H9 (cell line): ENCODE data around the gene ACOXL. TPM values are rescaled to one million over a fixed set of nuclear protein-coding genes. Genes with fewer than 3 reads are reported as not detected.
"Not testable (repeated sequence)": the region's sequence is repeated elsewhere in the genome, so short reads cannot be mapped to it uniquely, and the experiment has no call there.

ENCODE experiments used
- DNase-seq: peaks from one replicate; pipeline ENCODE4 v3.0.0-alpha.2; 2017
- H2AFZ ChIP-seq: one replicate; pipeline ENCODE4 v1.6.1; 2013; ENCODE audit warnings: mild to moderate bottlenecking, low read length, control low read depth, moderate library complexity
- H2AK5ac ChIP-seq: 2 replicates; pipeline ENCODE4 v1.6.1; 2013; ENCODE audit warnings: low read length, control low read depth, mixed read lengths; ENCODE audit not compliant: insufficient read length
- H2BK120ac ChIP-seq: one replicate; pipeline ENCODE4 v1.6.1; 2013; ENCODE audit warnings: low read depth, mild to moderate bottlenecking, low read length, control low read depth, inconsistent platforms; ENCODE audit not compliant: poor library complexity, severe bottlenecking
- H2BK12ac ChIP-seq: 2 replicates; pipeline ENCODE4 v1.6.1; 2013; ENCODE audit warnings: low read length, control low read depth, mixed read lengths, low read depth; ENCODE audit not compliant: insufficient read length
- H2BK15ac ChIP-seq: 2 replicates; pipeline ENCODE4 v1.6.1; 2013; ENCODE audit warnings: low read depth, low read length, control low read depth
- H2BK20ac ChIP-seq: one replicate; pipeline ENCODE4 v1.6.1; 2013; ENCODE audit warnings: low read depth, mild to moderate bottlenecking, low read length, control low read depth, inconsistent platforms; ENCODE audit not compliant: poor library complexity, severe bottlenecking
- H2BK5ac ChIP-seq: 2 replicates; pipeline ENCODE4 v1.6.1; 2013; ENCODE audit warnings: low read length, control low read depth, mixed read lengths; ENCODE audit not compliant: insufficient read length
- H3K14ac ChIP-seq: 2 replicates; pipeline ENCODE4 v1.6.1; 2013; ENCODE audit warnings: low read length, control low read depth; ENCODE audit not compliant: insufficient read depth
- H3K18ac ChIP-seq: 2 replicates; pipeline ENCODE4 v1.6.1; 2013; ENCODE audit warnings: low read depth, mild to moderate bottlenecking, mixed read lengths, low read length, control low read depth; ENCODE audit not compliant: insufficient read length
- H3K23ac ChIP-seq: 2 replicates; pipeline ENCODE4 v1.6.1; 2013; ENCODE audit warnings: low read length, control low read depth, mixed read lengths, low read depth; ENCODE audit not compliant: insufficient read length
- H3K23me2 ChIP-seq: 2 replicates; pipeline ENCODE4 v1.6.1; 2013; ENCODE audit warnings: low read depth, mild to moderate bottlenecking, mixed read lengths, low read length, control low read depth; ENCODE audit not compliant: insufficient read length, poor library complexity, severe bottlenecking
- H3K27ac ChIP-seq: 2 replicates; pipeline ENCODE4 v1.5.1; 2013; ENCODE audit warnings: low read length, control low read depth, mixed read lengths, low read depth; ENCODE audit not compliant: insufficient read length
- H3K27me3 ChIP-seq: 2 replicates; pipeline ENCODE4 v1.6.1; 2013; ENCODE audit warnings: low read length, control low read depth, inconsistent platforms; ENCODE audit not compliant: insufficient read depth
- H3K4ac ChIP-seq: 2 replicates; pipeline ENCODE4 v1.6.1; 2013; ENCODE audit warnings: low read depth, mild to moderate bottlenecking, control low read depth, inconsistent platforms, low read length, moderate library complexity
- H3K4me1 ChIP-seq: 2 replicates; pipeline ENCODE4 v1.6.1; 2013; ENCODE audit warnings: low read length, control low read depth, inconsistent platforms; ENCODE audit not compliant: insufficient read depth
- H3K4me2 ChIP-seq: 2 replicates; pipeline ENCODE4 v1.6.1; 2013; ENCODE audit warnings: low read length, control low read depth, mixed read lengths; ENCODE audit not compliant: insufficient read length, insufficient read depth
- H3K56ac ChIP-seq: 2 replicates; pipeline ENCODE4 v1.6.1; 2013; ENCODE audit warnings: low read depth, mild to moderate bottlenecking, mixed read lengths, low read length, control low read depth; ENCODE audit not compliant: insufficient read length
- H3K79me1 ChIP-seq: 2 replicates; pipeline ENCODE4 v1.6.1; 2013; ENCODE audit warnings: low read depth, mild to moderate bottlenecking, moderate library complexity, low read length, control low read depth, inconsistent platforms; ENCODE audit not compliant: insufficient read depth, poor library complexity, severe bottlenecking
- H3K79me2 ChIP-seq: 2 replicates; pipeline ENCODE4 v1.6.1; 2013; ENCODE audit warnings: low read length, control low read depth, inconsistent platforms; ENCODE audit not compliant: insufficient read depth
- H3K9ac ChIP-seq: 2 replicates; pipeline ENCODE4 v1.6.1; 2013; ENCODE audit warnings: low read length, control low read depth, mixed read lengths; ENCODE audit not compliant: insufficient read length; ENCODE audit errors: extremely low read depth
- H3K9me3 ChIP-seq: one replicate; pipeline ENCODE4 v1.6.1; 2013; ENCODE audit warnings: low read depth, low read length, inconsistent platforms; ENCODE audit not compliant: control insufficient read depth
- H3T11ph ChIP-seq: one replicate; pipeline ENCODE4 v1.6.1; 2013; ENCODE audit warnings: mild to moderate bottlenecking, low read length, control low read depth, inconsistent platforms
- H4K20me1 ChIP-seq: one replicate; pipeline ENCODE4 v1.6.1; 2013; ENCODE audit not compliant: control insufficient read depth, insufficient read length, insufficient read depth
- H4K5ac ChIP-seq: 2 replicates; pipeline ENCODE4 v1.6.1; 2013; ENCODE audit warnings: low read depth, mild to moderate bottlenecking, mixed read lengths, low read length, control low read depth; ENCODE audit not compliant: insufficient read length
- H4K8ac ChIP-seq: replicated peaks from 2 replicates; pipeline ENCODE4 v1.6.1; 2013; ENCODE audit warnings: low read length, control low read depth, mixed read lengths, low read depth; ENCODE audit not compliant: insufficient read length
- H4K91ac ChIP-seq: 2 replicates; pipeline ENCODE4 v1.6.1; 2013; ENCODE audit warnings: low read depth, mild to moderate bottlenecking, moderate library complexity, mixed read lengths, low read length, control low read depth; ENCODE audit not compliant: insufficient read length
- H3K27ac Mint-ChIP-seq, 3 experiments: 2 replicates in 2 of 3; 3 replicates in 1 of 3; pipeline ENCODE4 v1.8.0; 2020 to 2021; ENCODE audit warnings: mixed read lengths in 3 of 3, mild to moderate bottlenecking in 1 of 3, moderate library complexity in 1 of 3
- H3K27me3 Mint-ChIP-seq: 2 replicates; pipeline ENCODE4 v1.8.0; 2021; ENCODE audit warnings: low read depth, mild to moderate bottlenecking, moderate library complexity, mixed read lengths
- H3K36me3 Mint-ChIP-seq, 3 experiments: 2 replicates in 2 of 3; 3 replicates in 1 of 3; pipeline ENCODE4 v1.8.0; 2020 to 2021; ENCODE audit warnings: low read depth in 3 of 3, mixed read lengths in 3 of 3; ENCODE audit not compliant: insufficient read depth in 1 of 3
- H3K4me1 Mint-ChIP-seq, 2 experiments: 2 replicates each; pipeline ENCODE4 v1.8.0; 2020; ENCODE audit warnings: mixed read lengths in 2 of 2
- H3K4me3 Mint-ChIP-seq, 2 experiments: 2 replicates in 1 of 2; 3 replicates in 1 of 2; pipeline ENCODE4 v1.8.0; 2020 to 2021; ENCODE audit warnings: mild to moderate bottlenecking in 2 of 2, mixed read lengths in 2 of 2, moderate library complexity in 1 of 2
- H3K9me3 Mint-ChIP-seq, 2 experiments: 2 replicates in 1 of 2; 3 replicates in 1 of 2; pipeline ENCODE4 v1.8.0; 2020; ENCODE audit warnings: mild to moderate bottlenecking in 2 of 2, mixed read lengths in 2 of 2, moderate library complexity in 1 of 2
- WGBS: extraction: QIAGEN DNeasy Blood & Tissue Kit; methylation state at CpG from one replicate; pipeline ENCODE4 v1.1.7; 2013; ENCODE audit warnings: missing lambda C conversion rate, low lambda C conversion rate, mixed read lengths; ENCODE audit not compliant: insufficient read length; ENCODE audit errors: extremely low coverage; 5-methylcytosine and 5-hydroxymethylcytosine counted together
- total RNA-seq: library from RNA; stranded (reverse); gene quantifications from 2 replicates; pipeline ENCODE4 v1.2.1, GENCODE V29; 2021

The ACOXL gene
- total RNA-seq, 1 experiment from 2014 or later = 37.6 TPM

DNA sequence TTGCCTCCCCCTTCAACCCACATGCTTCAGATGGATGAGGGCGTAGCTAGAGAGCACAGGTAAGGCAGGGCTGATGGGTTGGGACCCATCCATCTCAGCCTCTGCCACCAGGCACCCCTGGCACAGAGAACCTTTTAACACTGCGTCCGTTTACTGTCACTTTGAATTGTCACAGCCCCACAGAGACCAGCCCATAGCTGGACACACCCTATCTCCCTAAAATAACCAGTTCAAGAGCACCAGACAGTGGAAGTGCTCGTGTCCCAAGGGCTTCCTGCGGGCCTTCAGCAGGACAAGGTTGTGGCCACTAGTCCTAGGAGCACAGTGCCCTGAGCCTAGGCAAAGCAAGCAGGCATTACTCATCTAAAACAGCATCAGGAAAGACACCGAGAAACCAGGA, 34.1 kb upstream of the ACOXL start:
- not testable (repeated sequence) for H3K4me1 ChIP-seq, H3K36me3 Mint-ChIP-seq, H3K27me3 ChIP-seq, H3K18ac ChIP-seq, H3K9ac ChIP-seq, H3K9me3 Mint-ChIP-seq, H2BK20ac ChIP-seq, H3K27me3 Mint-ChIP-seq, H4K20me1 ChIP-seq, H3K4me2 ChIP-seq, H3K23me2 ChIP-seq, H3K4me3 Mint-ChIP-seq, H3K79me1 ChIP-seq, H3K79me2 ChIP-seq, H2BK12ac ChIP-seq, H2BK120ac ChIP-seq, H2BK15ac ChIP-seq, H3K4ac ChIP-seq, H3K23ac ChIP-seq, H2AFZ ChIP-seq, H3K14ac ChIP-seq, H4K8ac ChIP-seq, H4K5ac ChIP-seq, H3K56ac ChIP-seq, H3T11ph ChIP-seq, H2AK5ac ChIP-seq, H3K9me3 ChIP-seq, H3K27ac Mint-ChIP-seq, H2BK5ac ChIP-seq, H3K27ac ChIP-seq, H4K91ac ChIP-seq, DNase-seq
- WGBS = no CpG with 5 or more reads among the region's 6 CpGs
- H3K4me1 Mint-ChIP-seq = peaks cover 39 to 43% of the 10 kb centered on the region in 2 experiments
